ENCODE data around the gene DYDC2.

DNA sequence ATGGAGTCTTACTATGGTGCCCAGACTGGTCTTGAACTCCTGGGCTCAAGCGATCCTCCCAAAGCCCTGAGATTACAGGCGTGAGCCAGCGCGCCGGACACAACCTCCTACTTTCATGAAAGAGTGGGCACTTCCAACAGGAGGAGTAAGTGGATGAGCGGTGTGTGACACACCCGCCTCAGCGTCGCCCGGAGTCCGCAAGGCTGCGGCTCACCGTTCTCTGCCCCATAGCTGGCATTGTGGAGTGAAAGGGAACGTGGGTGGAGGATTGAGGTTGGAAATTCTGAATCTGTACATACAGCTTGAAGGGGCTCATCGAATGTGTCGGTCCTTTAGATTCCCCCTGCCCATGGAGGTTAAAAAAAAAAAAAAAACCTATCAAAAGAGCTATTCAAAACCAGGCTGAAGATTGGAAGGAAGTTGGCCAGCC, 51.2 kb downstream of the DYDC2 start:
- no peak for TF ChIP-seq POLR2A (IDR thresholded peaks at IDR 0.05)
- TF ChIP-seq, protein P1, sequence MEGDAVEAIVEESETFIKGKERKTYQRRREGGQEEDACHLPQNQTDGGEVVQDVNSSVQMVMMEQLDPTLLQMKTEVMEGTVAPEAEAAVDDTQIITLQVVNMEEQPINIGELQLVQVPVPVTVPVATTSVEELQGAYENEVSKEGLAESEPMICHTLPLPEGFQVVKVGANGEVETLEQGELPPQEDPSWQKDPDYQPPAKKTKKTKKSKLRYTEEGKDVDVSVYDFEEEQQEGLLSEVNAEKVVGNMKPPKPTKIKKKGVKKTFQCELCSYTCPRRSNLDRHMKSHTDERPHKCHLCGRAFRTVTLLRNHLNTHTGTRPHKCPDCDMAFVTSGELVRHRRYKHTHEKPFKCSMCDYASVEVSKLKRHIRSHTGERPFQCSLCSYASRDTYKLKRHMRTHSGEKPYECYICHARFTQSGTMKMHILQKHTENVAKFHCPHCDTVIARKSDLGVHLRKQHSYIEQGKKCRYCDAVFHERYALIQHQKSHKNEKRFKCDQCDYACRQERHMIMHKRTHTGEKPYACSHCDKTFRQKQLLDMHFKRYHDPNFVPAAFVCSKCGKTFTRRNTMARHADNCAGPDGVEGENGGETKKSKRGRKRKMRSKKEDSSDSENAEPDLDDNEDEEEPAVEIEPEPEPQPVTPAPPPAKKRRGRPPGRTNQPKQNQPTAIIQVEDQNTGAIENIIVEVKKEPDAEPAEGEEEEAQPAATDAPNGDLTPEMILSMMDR (IDR thresholded peaks at IDR 0.05) = no peak

Data from gastroesophageal sphincter (tissue), 3 donors.